Breast epithelium (tissue), 4 donors: Measurements from ENCODE around the gene FXYD2. TPM values are rescaled to one million over a fixed set of nuclear protein-coding genes. Genes with fewer than 3 reads are reported as not detected.

Experiments used
- DNase-seq, 2 donors: peaks; one replicate each; pipeline ENCODE4 v3.0.0-alpha.2; 2019; ENCODE audit warnings: low spot score in 2 of 2
- H3K27ac ChIP-seq, 2 donors: fragments of 200-600 bp; sonication (generic) in 1 of 2; one replicate each; pipeline ENCODE4 v1.5.1; 2016 to 2019; ENCODE audit warnings: mild to moderate bottlenecking in 1 of 2
- H3K27me3 ChIP-seq, 2 donors: fragments of 200-600 bp; sonication (generic) in 1 of 2; one replicate each; pipeline versions ENCODE4 v1.5.1 to v1.6.0; 2017 to 2019; ENCODE audit warnings: control low read depth in 1 of 2, mild to moderate bottlenecking in 1 of 2
- H3K36me3 ChIP-seq: fragments of 200-600 bp; one replicate; pipeline ENCODE4 v1.5.1; 2019
- H3K4me1 ChIP-seq, 2 donors: fragments of 200-600 bp; sonication (generic); one replicate each; pipeline ENCODE4 v1.5.1; 2016 to 2019; ENCODE audit warnings: control low read depth in 1 of 2
- H3K4me3 ChIP-seq, 3 donors: fragments of 200-600 bp; sonication (generic); 1 replicate in 2 of 3; 2 replicates in 1 of 3; pipeline ENCODE4 v1.5.1; 2016 to 2019; ENCODE audit warnings: mild to moderate bottlenecking in 3 of 3, moderate library complexity in 2 of 3
- H3K9me3 ChIP-seq, 2 donors: fragments of 200-600 bp; sonication (generic) in 1 of 2; one replicate each; pipeline ENCODE4 v1.5.1; 2016 to 2019; ENCODE audit warnings: control low read depth in 1 of 2
- POLR2A ChIP-seq: fragments of 450-650 bp; IDR thresholded peaks from one replicate; pipeline ENCODE4 v1.6.1; 2016; ENCODE audit warnings: antibody characterized with exemption, mild to moderate bottlenecking, moderate library complexity
- POLR2AphosphoS5 ChIP-seq, 3 donors: sonication (generic); formaldehyde crosslinking; IDR thresholded peaks; one replicate each; pipeline ENCODE4 v1.6.1; 2017; ENCODE audit warnings: antibody characterized with exemption in 3 of 3
- intact Hi-C: fragments of 100-400 bp; cut with DNase I; formaldehyde crosslinking; loops from one replicate; pipeline ENCODE4 v1.15.1; 2023; ENCODE audit warnings: low total_unique reads
- total RNA-seq, 3 donors: library from RNA; depleted of rRNA; stranded (reverse); fragments of >200 nt; gene quantifications; one replicate each; pipeline ENCODE4 v1.1.0, GENCODE V29; 2016
- TF ChIP-seq, protein P1 (sequence below), 3 donors: fragments of 450-650 bp; IDR thresholded peaks; one replicate each; pipeline ENCODE4 v1.5.1; 2016 to 2017; ENCODE audit warnings: antibody characterized with exemption in 3 of 3, mild to moderate bottlenecking in 3 of 3, moderate library complexity in 3 of 3

The FXYD2 gene
- total RNA-seq, 3 donors from 2014 or later, result 0.66 to 2.0 (median 1.3) TPM

DNA sequence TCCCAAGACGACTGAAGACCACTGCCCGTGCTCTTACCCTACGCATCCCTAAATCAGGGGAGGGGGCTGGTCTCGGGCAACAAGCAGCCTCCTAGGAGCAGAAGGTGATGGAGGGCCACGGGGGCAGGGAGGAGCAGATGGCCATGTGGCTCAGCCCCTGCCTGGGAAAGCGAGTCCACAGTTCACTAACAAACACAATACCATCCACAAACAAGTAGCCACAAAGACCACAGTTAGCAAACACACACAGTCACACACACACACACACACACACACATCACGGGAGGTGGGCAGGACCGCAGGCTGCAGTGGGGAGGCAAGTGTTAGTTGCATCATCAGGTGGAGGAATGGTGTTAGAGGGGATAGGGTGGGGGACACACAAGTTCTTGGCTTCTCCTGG lies 13.2 kb upstream of the FXYD2 start:
- Histone ChIP-seq H3K36me3 (no peaks in the 10 kb centered on the region), H3K27ac (no peak overlapping the region), H3K27me3 (no peaks in the 10 kb centered on the region), H3K4me3 (no peak overlapping the region), H3K4me1 (no peaks in the 10 kb centered on the region), H3K9me3 (no peaks in the 10 kb centered on the region)
- TF ChIP-seq, protein P1, sequence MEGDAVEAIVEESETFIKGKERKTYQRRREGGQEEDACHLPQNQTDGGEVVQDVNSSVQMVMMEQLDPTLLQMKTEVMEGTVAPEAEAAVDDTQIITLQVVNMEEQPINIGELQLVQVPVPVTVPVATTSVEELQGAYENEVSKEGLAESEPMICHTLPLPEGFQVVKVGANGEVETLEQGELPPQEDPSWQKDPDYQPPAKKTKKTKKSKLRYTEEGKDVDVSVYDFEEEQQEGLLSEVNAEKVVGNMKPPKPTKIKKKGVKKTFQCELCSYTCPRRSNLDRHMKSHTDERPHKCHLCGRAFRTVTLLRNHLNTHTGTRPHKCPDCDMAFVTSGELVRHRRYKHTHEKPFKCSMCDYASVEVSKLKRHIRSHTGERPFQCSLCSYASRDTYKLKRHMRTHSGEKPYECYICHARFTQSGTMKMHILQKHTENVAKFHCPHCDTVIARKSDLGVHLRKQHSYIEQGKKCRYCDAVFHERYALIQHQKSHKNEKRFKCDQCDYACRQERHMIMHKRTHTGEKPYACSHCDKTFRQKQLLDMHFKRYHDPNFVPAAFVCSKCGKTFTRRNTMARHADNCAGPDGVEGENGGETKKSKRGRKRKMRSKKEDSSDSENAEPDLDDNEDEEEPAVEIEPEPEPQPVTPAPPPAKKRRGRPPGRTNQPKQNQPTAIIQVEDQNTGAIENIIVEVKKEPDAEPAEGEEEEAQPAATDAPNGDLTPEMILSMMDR (IDR thresholded peaks at IDR 0.05), result no peak
- TF ChIP-seq POLR2A, result no peak
- TF ChIP-seq POLR2AphosphoS5 (IDR thresholded peaks at IDR 0.05), result no peak
- DNase-seq, result no peak
- intact Hi-C loops, result no loop called here

DNA sequence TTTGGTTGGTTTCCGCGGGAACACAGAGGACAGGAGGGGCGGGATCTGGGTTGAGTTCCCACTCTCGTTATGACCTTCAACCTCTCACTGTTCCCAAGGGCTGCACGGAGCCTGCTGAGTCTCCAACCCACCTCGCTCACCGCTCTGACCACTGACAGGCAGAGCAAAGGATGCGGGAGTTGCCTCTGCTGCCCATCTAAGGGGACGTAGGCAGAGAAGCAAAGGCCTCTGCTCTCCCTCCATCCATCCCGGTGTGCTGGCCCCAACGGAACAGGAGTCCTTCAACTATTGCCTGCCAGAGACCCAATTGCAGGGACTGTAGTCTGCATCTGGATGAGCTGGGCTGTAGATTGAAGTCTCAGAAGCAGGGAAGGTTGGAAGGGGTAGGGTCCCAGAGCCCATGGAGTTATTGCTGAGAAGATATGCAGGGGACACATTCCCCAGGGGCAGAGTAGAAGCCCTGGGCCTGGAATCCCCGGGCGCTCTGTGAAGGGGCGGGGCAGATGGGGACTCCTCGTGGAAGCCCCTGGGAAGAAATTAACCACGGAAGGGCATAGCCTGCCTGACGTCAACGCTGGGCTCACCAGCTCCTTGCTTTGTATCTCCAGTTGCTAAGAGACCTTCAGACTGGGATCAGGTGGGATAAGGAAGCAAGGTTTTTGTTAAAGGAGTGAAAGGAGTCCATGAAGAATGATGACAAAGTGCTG lies 12.7 kb upstream of the FXYD2 start:
- TF ChIP-seq, protein P1 (IDR thresholded peaks at IDR 0.05), result no peak
- TF ChIP-seq POLR2AphosphoS5 (IDR thresholded peaks at IDR 0.05) (no peak), POLR2A (no peak)
- DNase-seq, result no peak
- Histone ChIP-seq H3K27ac (no peak overlapping the region), H3K27me3 (no peaks in the 10 kb centered on the region), H3K9me3 (no peaks in the 10 kb centered on the region), H3K4me1 (no peaks in the 10 kb centered on the region), H3K4me3 (no peak overlapping the region), H3K36me3 (no peaks in the 10 kb centered on the region)
- intact Hi-C loops, result no loop called here

GRCh38 chr11:117836077-117836960 lies 11.8 kb upstream of the FXYD2 start:
- no peak for DNase-seq
- Histone ChIP-seq H3K27me3 (no peaks in the 10 kb centered on the region), H3K4me1 (no peaks in the 10 kb centered on the region), H3K9me3 (no peaks in the 10 kb centered on the region), H3K27ac (no peak overlapping the region), H3K36me3 (no peaks in the 10 kb centered on the region), H3K4me3 (peak overlapping the region in 1 of 3 donors; percentile 9)
- TF ChIP-seq POLR2AphosphoS5 (IDR thresholded peaks at IDR 0.05) (no peak), POLR2A (no peak)
- TF ChIP-seq, protein P1 (IDR thresholded peaks at IDR 0.05), result no peak
- intact Hi-C loops, result no loop called here

DNA sequence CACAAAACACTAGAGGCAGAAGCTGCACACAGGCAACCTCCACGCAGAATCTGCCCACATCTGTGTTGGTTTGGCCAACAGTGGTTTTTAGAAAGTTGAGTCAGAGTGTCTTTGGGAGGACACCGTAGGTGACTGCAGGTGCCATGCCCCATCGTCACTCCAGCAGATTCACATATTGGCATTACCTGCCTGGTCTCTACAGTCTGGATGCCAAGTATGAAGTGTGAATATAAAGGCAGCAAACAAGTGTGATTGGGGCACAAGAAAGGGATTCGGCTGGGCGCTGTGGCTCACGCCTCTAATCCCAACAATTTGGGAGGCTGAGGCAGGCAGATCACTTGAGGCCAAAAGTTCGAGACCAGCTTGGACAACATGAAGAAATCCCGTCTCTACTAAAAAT lies 11.0 kb upstream of the FXYD2 start:
- DNase-seq, result no peak
- H3K27me3 ChIP-seq, result no peaks in the 10 kb centered on the region

More for the DNA sequence above, 11.0 kb upstream of the FXYD2 start:
- no peaks in the 10 kb centered on the region for H3K36me3 ChIP-seq
- H3K9me3 ChIP-seq, result no peaks in the 10 kb centered on the region
- TF ChIP-seq, protein P1 (IDR thresholded peaks at IDR 0.05), result no peak
- no peak for TF ChIP-seq POLR2A
- TF ChIP-seq POLR2AphosphoS5 (IDR thresholded peaks at IDR 0.05), result no peak
- intact Hi-C loops, result no loop called here
- no peak overlapping the region for H3K4me3 ChIP-seq
- no peaks in the 10 kb centered on the region for H3K4me1 ChIP-seq
- no peak overlapping the region for H3K27ac ChIP-seq
